ENCODE data around the gene PLXND1. TPM values are rescaled to one million over a fixed set of nuclear protein-coding genes. Genes with fewer than 3 reads are reported as not detected.

The PLXND1 gene
- total and polyA plus RNA-seq, 11 donors: 40.8 to 218 (median 66.4) TPM

DNA sequence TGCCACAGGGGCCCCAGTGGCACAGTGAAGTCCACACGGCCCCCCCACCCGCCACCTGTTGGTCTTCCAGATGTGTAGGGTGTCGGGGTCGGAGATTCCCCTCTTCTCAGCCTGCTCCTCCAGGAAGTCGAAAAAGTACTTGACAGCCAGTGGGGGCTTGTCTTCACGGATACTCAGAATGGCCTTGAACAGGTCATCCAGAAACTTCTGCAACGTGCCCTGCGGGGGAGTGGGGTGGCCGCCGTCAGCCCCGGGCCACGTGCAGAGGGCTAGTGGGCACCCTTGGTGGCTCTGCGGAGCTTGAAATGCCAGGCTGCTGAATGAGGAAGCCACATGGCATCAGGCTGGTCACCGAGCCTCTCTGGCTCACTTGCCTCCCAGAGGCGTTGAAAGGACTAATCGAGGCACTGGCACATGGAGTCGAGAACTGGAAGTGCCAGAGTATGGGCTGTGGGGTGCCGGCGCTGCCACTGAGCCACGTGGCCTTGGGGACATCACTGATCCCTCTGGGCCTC, 46.9 kb downstream of the PLXND1 start:
- Histone ChIP-seq H3K36me3 (peaks cover 0 to 98% (median 65%) of the 10 kb centered on the region in 9 donors), H3K27me3 (no peaks in the 10 kb centered on the region), H3K4me1 (peaks cover 16 to 98% (median 76%) of the 10 kb centered on the region in 12 donors), H3K27ac (peak overlapping the region in 8 of 12 donors; percentile 76 to 90 (median 79)), H3K9me3 (no peaks in the 10 kb centered on the region), H3K4me3 (no peak overlapping the region)
- TF ChIP-seq, protein P1, sequence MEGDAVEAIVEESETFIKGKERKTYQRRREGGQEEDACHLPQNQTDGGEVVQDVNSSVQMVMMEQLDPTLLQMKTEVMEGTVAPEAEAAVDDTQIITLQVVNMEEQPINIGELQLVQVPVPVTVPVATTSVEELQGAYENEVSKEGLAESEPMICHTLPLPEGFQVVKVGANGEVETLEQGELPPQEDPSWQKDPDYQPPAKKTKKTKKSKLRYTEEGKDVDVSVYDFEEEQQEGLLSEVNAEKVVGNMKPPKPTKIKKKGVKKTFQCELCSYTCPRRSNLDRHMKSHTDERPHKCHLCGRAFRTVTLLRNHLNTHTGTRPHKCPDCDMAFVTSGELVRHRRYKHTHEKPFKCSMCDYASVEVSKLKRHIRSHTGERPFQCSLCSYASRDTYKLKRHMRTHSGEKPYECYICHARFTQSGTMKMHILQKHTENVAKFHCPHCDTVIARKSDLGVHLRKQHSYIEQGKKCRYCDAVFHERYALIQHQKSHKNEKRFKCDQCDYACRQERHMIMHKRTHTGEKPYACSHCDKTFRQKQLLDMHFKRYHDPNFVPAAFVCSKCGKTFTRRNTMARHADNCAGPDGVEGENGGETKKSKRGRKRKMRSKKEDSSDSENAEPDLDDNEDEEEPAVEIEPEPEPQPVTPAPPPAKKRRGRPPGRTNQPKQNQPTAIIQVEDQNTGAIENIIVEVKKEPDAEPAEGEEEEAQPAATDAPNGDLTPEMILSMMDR (IDR thresholded peaks at IDR 0.05): no peak
- TF ChIP-seq POLR2A (IDR thresholded peaks at IDR 0.05): no peak
- DNase-seq: peak in 1 of 5 donors; percentile 55
- intact Hi-C loops (cut with DNase I): loop anchor here in 9 of 10 donors (5.0 to 10.0 kb wide), 6 partner anchors 38 to 67 kb away; partner anchors contain the start of gene PLXND1 (in 1 of the 9)
- no peak for ATAC-seq
- 78 to 89% (median 82%) methylated on average over 17 to 20 of the region's 20 CpGs for WGBS, 4 donors

- Histone ChIP-seq H3K27ac (peak overlapping the region in 6 of 12 donors; percentile 10 to 80 (median 43)), H3K4me3 (no peak overlapping the region), H3K9me3 (no peaks in the 10 kb centered on the region), H3K36me3 (peaks cover 0 to 94% (median 65%) of the 10 kb centered on the region in 9 donors), H3K4me1 (peaks cover 17 to 98% (median 76%) of the 10 kb centered on the region in 12 donors), H3K27me3 (no peaks in the 10 kb centered on the region)
- WGBS, 4 donors: 82 to 91% (median 83%) methylated on average over 8 to 11 of the region's 11 CpGs
- TF ChIP-seq, protein P1 (IDR thresholded peaks at IDR 0.05): no peak
- TF ChIP-seq POLR2A (IDR thresholded peaks at IDR 0.05): no peak
- ATAC-seq (no peak), DNase-seq (no peak)
- intact Hi-C loops (cut with DNase I): loop anchor here in 2 of 10 donors (10.0 kb wide), 1 partner anchor 54 kb away; no protein-coding TSS in a partner anchor
Observed at GRCh38 chr3:129558772-129559564, 47.5 kb downstream of the PLXND1 start.

DNA sequence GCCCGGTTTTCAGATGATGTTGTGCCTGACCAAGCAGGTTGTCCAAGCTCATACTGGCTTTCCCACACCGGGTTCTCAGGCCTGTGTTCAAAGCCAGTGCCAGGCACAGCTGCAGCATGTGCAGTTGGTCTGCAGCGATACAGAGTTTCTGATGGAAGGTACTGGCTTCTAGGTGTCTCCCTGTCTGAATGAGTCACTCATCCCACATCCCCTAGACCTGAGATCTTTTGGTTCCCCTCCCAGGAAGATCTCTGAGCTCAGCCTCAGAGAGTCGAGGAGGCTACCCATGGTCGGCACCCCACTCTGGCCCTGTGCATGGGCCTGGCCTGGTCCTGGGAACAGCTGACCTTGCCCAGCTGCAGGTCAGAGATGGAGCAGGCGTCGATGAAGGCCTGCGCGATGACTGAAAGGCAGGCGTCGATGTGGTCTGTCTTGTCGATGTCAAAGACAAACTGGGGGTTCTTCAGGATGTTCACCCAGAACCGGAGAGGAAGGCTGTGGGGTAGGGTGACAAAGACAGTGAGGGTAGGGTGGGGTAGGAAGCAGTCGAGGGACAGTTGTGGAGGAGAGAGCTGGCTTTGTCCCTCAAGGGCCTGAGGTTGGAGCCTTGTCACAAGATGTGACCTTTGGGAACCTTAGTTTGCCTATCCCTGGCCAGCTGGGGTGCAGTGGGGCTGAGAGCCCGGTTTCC, 48.2 kb downstream of the PLXND1 start:
- intact Hi-C loops (cut with DNase I): loop anchor here in 2 of 10 donors (10.0 kb wide), 1 partner anchor 53 kb away; no protein-coding TSS in a partner anchor
- ATAC-seq: no peak
- no peak overlapping the region for H3K4me3 ChIP-seq
- 85 to 90% (median 85%) methylated on average over 15 of the region's 15 CpGs for WGBS, 4 donors
- H3K27me3 ChIP-seq: no peaks in the 10 kb centered on the region
- peaks cover 12 to 98% (median 77%) of the 10 kb centered on the region in 12 donors for H3K4me1 ChIP-seq
- peak in 1 of 5 donors; percentile 35 for DNase-seq
- peak overlapping the region in 9 of 12 donors; percentile 1 to 47 (median 21) for H3K27ac ChIP-seq
- no peak for TF ChIP-seq POLR2A (IDR thresholded peaks at IDR 0.05)
- TF ChIP-seq, protein P1 (IDR thresholded peaks at IDR 0.05): no peak
- peaks cover 0 to 87% (median 61%) of the 10 kb centered on the region in 9 donors for H3K36me3 ChIP-seq
- H3K9me3 ChIP-seq: no peaks in the 10 kb centered on the region
